DMS 273 treated with DMSO at 0.1 percent for 48 hours (cell line): Measurements from ENCODE around the gene RNF183.
"Not testable (repeated sequence)": the region's sequence is repeated elsewhere in the genome, so short reads cannot be mapped to it uniquely, and the experiment has no call there.

ENCODE experiments used
- DNase-seq: peaks from one replicate; lab custom pipeline; 2025; lab: John Stamatoyannopoulos, UW

The RNF183 gene

DNA sequence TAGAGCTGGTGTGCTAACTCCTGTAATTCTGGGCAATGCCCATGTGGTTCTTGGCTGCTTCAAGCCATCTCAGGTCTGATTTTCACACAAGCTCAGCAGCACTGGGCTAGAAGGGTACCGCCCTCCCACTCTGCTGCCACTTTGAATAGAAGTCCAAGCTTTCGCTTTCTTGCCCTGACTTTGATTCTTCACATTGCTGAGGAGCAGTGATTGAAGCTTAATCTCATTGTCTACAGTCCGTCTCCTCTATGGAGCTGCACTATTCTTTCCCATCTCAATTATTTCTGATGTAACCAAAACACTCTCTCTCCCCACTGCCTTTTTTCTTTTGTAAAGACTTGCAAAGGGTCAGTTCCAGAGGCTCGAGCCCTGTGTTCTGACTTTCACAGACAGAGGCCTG lies 12.9 kb upstream of the RNF183 start:
- DNase-seq, result no peak

DNA sequence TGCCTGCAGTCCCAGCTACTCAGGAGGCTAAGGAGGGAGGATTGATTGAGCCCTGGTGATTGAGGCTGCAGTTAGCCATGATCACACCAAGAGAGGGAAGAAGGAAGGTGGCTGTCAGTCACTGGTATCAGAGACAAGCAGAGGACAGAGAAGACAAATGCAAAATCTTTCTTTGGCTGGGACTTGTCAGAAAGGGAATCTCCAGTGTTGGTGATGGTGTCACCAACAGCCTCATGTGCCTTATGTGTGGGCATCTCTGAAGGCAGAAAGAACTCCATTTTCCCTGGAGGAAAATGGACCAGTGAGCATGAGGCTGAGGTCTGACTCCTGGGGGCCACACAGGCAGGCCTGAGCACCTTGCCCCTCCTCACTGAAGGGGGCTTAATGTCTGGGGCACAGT lies 12.1 kb upstream of the RNF183 start:
- no peak for DNase-seq

DNA sequence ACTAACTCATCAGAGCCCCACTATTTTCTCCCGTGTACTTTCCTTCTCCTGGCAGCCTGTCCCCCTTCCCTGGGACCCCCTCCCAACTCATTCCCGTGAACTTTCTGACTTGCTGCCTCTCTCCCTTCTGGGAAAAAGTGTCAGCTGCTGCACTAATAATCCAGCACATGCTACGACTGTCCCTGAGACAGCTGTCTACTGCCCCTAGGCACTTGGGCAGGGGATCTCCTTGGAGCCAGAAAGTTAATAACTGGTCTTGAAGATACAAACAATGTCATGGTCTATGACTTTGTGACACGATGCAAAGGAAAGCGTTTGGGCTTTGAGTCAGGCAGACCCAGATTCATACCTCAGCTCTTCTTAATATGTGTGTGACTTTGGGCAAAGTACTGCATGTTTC lies 10.1 kb upstream of the RNF183 start:
- DNase-seq, result no peak

DNA sequence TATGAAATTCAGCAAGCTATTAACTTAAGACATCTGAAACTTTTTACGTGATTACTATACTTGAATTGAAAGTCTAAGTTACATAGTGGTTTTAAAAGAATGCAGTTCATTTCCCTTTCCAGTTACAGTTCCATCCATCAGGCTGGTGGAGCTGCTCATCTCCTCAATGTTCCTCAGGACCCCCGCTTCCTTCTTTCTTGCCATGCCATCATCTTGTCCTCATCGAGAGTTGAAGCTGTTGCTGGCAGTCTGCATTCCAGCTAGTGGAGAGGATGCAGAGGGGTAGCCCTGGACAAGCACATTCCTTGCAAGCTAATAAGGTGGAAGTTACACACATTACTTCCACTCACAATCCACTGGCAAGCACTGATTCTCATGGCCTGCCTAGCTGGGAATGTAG lies 8.8 kb upstream of the RNF183 start:
- DNase-seq, result no peak

DNA sequence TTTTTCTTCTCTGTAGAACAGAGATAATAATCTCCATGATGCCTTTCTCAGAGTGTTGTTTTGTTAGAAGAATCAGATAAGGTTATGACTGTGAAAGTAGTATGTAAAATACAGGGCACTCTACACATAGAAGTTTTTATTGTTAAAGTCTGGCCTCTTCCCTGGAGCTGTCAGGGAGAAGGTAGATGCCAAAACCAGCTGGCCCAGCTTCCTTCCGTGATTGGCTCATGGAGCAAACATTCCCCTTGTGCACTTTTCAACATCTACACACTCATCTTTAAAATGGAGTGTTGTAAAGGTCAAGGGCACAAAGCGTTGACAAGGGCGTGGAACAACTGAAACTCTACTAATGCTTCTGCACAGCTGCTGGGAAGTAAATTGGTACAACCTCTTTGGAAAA lies 7.4 kb upstream of the RNF183 start:
- no peak for DNase-seq

DNA sequence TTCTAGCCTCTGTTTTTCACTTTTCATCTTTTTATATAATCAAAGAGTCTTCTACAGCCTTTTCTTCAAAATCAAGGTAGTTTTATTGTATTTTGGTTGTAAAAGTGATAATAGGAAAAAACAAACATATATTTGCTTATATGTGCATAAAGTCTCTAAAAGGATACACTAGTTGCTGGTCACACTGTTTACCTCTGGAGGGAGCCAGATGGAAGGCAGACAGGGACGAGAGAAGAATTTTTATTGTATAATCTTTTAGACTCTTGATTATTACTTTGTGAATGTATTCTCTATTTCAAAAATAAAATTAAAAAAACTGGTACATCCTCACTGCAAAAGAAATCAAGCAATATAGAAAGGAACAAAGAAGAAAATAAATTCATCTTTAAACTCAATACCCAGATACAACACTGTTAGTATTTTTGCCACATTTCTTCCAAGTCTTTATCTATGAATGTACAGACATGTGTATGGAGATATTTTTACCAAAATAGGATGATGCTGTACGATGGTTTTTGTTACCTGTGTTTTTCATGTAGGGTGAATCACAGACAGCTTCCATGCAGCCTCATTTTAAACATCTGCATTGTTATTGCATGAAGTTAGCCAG lies 6.1 kb upstream of the RNF183 start:
- DNase-seq, result no peak

DNA sequence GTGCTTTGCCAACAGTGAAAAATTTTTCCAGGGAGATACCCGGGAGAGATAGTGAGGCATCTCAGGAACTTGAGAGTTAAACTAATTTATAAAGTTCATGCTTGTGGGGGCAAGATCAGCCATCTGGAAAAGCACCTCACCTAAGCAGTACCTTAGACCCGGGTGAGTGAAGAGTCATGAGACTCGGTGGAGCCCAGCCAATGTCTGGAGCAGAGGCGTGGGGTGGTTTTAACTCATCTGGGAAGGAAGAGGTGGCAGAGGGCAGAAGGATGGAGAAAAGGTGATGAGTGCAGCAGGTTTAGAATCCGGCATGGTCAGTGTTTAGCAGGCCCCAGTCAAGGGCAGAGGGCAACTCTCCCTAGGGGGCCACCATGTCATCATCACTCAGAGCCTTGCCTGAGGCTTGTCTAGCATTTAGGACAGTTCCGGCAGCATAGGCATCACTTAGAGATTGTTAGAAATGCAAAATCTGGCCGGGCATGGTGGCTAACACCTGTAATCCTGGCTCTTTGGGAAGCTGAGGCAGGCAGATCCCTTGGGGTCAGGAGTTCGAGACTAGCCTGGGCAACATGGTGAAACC lies 4.3 kb upstream of the RNF183 start:
- no peak for DNase-seq

DNA sequence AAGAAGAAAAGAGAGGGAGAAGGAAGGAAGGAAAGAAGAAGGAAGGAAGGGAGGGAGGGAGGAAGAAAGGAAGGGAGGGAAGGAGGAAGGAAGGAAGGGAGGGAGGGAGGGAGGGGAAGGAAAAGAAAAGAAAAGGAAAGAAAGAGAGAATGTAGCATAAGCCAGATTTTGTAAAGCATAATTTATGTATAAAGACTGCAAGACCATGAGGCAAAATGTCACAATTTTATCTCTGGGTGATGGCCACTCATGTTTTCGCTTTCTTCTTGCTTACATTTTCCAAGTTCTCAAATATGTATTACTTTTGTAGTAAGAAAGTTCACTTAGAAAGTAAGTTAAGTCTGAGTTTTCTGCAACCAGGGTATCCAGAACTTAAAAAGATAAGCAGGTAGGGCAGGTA lies 3.4 kb upstream of the RNF183 start:
- no peak for DNase-seq

DNA sequence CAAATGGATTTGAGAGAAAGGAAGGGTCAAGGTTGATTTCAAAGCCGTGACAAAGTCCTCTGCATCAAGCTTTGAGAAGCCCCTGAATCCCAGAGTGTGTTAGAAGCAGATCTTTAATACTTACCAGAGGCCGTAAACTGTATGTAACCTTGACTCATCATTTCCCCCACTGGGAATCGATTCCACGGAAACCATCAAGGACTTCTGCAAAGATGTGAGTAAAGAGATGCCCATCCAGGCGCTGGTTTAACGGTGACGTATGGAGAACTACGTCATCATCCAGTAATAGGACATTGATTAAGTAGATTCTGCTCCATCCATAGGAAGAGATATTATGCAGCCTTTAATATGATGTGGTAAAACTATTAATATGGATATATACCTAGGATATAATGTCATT lies 1.6 kb downstream of the RNF183 start:
- no peak for DNase-seq

DNA sequence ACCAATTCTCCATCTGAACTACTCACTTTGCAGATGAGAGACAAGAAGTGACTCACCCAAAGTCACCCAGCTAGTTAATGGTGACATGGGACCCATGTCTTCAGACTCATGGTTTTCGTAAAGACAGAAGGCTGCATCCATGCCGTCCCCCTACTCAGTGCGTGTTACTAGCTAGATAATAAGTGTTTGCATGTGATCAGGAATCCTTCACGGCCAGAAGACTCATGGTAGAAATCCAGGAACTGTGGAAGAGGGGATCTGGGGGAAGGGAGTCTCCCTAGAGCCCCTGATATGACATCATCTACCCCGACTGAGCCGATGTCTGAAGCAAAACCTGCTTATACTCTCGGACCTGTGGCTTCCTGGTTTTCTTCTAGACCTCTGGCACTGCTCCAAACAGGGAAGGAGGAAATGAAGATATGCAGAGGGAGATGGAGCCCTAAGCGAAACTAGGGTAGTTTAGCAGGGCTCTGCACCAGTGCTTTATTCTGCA lies 3.3 kb downstream of the RNF183 start:
- no peak for DNase-seq

DNA sequence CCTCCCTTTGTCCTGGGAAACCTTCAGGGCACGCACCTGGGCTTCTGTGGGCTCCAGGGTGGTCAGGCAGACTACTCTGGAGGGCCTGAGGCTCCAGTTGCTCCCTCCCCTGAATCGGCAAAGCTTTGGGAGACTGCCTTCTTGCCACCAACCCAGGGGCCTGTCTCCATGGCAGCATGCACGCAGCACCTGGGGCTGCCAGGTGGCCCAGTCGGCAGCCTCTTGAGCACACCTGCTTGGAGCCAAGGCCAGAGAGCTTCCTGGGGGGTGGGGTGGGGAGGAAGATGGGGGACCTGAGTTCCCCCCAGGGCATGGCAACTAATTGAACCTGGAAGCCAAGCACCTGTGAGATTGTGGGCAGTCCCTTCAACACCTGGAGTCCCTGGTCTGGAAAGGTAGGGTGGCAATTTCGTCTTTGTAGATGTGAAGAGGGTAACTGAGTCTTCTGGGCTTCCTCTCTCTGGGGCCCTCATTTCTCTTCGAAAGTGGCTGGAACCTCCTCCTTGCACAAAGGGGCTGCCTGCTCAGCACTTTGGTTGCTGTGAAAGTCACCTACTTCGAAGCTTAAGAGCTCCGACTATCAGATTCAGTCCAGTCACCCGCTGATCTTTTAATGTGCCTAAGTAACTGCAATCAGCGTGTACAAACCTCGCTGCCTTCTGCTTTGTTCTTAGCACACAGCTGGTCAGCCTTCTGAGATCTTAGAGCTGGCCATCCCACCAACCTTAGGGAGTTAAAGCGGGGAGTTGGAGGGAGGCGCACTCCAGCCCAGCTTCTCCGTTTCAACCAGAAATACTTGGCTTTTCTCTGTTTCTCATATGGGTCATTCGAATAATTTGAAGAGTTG lies 4.0 kb downstream of the RNF183 start:
- no peak for DNase-seq

DNA sequence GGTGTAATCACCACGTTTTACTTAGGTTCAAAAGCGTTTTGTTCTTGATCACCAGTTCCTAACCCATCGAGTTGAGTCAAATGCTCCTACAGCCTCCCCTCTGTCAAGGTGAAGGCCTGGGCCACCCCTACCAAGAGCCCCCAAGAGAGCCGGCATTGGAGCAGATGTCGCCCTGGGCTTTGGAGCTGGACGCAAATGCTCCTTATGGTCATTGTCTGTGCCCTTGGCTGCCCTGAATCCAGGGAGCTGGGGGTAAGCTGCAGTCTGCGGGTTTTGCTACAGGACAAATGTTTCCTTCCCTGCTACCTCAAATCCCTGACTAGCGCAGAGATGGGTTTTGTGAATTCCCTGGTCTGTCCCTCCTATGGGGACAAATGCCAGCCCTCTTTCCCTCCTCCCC lies 4.9 kb downstream of the RNF183 start:
- no peak for DNase-seq

DNA sequence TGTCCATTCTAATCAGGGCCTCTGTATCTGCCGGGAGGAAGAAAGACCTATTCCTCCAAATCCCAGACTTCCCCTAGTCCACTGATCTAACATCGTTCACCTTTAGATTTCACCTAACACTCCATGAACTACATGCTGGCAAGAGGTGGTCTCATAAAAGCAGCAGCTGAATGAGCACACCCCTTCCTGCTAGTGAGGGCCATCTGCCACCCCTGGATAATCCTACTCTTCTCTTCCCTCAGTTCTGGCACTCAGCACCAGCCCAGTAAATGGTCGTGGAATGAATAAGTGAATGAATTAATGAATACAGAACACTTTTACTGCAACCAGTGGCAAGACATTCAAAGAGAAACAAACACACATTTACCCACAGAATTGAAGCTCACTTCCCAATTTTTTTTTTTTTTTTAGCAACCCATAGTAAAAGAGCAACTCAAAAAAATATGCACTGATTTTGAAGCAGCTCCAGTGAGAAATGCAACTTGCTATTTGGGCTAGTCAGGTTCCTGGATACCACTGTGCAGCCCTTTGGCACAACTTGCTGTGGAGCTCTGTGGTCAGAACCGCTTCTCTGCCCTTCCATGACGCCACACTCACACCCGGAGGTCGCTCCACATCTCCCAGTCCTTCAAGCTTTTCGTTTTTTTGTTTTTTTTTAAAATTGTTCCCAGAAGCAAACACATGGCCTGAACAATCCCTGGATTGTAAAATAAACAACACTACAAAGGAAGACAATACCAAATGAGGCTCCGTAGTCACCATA lies 6.2 kb downstream of the RNF183 start:
- no peak for DNase-seq

DNA sequence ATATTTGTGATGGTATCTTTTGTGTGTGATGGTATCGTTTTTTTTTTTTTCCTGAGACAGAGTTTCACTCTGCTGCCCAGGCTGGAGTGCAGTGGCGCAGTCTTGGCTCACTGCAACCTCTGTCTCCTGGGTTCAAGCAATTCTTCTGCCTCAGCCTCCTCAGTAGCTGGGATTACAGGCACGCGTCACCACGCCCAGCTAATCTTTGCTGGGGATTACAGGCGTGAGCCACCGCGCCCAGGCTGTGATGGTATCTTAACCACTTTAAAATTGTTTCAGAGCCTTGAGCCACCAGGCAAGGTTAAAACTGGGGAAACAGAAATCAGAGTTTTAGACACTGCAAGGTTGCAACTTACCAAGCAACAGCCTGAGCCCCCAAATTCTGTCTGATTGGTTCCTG lies 6.9 kb downstream of the RNF183 start:
- not testable (repeated sequence) for DNase-seq

DNA sequence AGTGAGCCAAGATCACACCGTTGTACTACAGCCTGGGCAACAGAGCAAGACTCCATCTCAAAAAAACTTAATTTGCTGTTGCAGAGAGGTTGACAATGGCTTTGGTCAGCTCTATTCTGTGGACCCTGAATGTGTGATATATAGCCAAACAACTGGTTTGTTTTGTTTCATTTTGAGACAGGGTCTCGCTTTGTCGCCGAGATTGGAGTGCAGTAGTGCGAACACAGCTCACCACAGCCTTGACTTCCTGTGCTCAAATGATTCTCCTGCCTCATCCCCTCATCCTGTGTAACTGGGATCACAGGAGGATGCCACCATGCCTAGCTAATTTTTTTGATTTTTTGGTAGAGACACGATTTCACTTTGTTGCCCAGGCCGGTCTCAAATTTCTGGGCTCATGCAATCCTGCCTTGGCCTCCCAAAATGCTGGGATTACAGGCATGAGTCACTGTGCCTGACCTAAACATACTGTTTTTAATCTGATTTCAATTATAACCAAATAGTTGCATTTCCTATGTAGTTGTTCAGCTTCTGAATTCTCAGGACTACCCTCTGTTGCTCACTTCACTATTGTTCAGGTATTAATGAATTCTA lies 9.8 kb downstream of the RNF183 start:
- DNase-seq, result no peak

DNA sequence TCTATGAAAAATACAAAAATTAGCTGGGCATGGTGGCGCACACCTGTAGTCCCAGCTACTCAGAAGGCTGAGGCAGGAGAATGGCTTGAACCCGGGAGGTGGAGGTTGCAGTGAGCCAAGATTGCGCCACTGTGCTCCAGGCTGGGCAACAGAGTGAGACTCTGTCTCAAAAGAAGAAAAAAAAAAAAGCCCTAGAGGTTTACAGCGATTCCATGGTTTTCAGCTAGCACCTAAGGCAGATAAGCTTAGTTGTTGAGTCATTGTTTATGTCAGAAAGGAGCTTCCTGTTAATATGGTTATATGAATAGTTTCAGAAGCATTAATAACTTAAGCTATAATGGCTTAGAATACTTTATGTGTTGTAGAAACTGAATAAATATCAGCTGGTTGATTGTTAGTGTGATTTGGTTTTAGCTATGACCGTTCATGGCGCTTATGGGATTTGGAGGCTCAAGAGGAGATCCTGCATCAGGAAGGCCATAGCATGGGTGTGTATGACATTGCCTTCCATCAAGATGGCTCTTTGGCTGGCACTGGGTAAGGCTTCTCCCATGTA lies 13.0 kb downstream of the RNF183 start:
- no peak for DNase-seq

DNA sequence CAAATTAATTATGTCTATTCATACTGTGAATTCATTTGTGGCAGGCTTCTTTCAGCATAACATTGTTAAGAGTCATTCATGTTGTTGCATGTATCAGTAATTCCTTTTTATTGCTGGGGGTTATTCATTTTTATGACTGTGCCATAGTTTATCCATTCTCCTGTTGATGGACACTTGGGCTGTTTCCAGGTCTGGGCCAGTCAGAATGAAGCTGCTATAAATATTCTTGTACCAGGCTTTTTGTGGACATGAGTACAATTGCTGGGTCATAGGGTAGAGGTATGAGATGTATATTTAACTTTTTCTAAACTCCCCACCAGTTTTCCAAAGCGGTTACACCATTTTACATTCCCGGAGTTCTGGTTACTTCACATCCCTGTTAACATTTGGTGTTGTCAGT lies 14.1 kb downstream of the RNF183 start:
- DNase-seq, result no peak

DNA sequence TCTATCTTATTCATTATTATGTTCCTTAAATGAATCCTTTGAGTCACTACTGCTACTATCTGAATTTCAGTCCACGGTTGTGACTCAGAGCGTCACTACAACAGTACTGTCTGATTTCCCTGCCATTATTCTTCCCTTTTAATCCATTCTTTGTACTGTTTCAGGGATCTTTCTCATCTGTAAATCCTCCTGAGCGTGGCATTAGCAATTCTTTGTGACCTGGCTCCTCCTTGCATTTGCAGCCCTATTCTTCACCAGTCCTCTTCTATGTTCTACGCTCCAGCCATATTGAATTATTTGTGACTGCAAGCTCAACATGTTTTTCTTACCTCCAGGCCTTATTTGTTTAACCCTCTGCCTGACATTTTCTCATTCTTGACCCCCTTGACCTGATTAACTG lies 21.8 kb downstream of the RNF183 start:
- no peak for DNase-seq

DNA sequence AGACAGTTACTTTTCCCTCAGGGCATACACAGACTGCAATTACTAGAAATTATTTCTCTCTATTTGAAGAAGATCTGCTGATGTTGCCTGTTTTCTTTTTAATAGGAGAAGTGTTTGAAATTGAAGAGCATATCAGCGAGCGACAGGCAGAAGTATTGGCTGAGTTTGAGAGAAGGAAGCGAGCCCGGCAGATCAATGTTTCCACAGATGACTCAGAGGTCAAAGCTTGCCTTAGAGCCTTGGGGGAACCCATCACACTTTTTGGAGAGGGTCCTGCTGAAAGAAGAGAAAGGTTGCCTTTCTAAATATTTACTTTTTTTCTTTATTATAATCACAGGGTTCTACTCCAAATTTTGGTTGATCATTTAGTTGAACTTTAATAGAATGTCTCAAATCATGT lies 24.3 kb downstream of the RNF183 start:
- DNase-seq, result no peak

DNA sequence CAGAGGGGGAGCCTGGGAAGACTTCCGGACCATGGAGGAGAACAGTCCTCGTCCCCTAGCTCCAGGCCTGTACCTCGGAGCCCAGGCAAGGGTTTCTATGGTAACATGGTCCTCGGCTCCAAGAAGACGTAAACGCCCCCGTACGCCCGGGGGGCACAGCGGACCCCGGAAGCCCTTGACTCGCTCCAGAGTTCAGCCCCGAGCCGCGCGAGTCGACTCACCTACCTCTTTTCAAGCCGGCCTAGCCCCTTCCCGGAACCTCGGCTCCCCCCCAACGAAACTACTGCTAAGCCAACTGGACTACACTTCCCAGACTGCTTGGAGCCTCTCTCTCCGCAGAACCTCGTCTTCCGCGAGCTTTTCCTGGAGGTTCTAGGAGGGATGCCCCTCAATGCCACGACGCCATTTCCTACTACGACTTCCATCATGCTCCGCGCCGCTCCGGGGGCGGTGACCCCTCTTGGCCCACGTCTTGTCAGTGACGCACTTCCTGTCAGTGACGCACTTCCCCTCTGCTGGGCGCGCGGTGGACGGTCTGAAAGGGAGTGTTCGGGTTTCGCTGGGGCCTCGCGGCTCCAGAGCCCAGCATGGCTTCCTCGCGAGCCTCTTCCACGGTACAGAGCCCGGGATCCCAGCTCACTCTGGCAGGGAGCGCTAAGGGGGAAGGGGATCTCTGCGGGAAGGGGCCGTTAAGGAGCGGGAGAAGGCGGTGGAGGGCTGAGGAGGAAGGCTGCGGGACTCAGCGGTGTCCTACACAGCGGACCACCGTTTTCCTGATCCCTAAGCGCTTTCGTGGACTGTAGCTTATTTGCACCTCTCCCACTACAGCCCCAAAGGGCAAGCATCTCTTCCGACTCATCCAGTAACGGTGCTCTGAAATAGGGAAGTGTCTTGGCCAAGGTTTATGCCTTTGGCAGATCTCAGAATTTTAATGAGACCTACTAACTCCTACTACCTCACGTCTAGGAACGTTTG lies 27.7 kb downstream of the RNF183 start, which contains the start of the genes CDC26 and PRPF4:
Gene CDC26 (minus strand): TSS at position 416 of the 975 bp plus-strand sequence. CDS start 3,065 bp downstream, outside the sequence.
Gene PRPF4 (plus strand): TSS at position 502 of the 975 bp plus-strand sequence. CDS start 86 bp downstream, at position 588.
- DNase-seq, result peak; percentile 94
